ENCODE measurements around the gene SLC39A5. TPM values are rescaled to one million over a fixed set of nuclear protein-coding genes. Genes with fewer than 3 reads are reported as not detected.
"Not testable (repeated sequence)": the region's sequence is repeated elsewhere in the genome, so short reads cannot be mapped to it uniquely, and the experiment has no call there.

Gene SLC39A5
- total RNA-seq, 1 experiment from 2014 or later, result not detected

DNA sequence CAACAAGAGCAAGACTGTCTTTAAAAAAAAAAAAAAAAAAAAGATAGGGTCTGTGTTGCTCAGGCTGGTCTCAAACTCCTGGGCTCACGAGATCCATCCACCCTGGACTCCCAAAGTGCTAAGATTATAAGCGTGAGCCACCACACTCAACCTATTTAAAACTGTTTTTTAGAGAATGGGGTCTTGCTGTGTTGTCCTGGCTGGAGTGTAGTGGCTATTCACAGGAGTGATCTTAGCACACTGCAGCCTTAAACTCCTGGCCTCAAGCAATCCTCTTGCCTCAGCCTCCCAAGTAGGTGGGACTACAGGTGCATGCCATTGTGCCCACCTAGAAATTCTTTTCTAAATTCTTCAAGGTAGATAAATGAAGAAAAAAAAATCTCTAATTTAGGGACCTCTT, 44.4 kb downstream of the SLC39A5 start:
- no peak for DNase-seq (ENCODE audit: low spot score)

DNA sequence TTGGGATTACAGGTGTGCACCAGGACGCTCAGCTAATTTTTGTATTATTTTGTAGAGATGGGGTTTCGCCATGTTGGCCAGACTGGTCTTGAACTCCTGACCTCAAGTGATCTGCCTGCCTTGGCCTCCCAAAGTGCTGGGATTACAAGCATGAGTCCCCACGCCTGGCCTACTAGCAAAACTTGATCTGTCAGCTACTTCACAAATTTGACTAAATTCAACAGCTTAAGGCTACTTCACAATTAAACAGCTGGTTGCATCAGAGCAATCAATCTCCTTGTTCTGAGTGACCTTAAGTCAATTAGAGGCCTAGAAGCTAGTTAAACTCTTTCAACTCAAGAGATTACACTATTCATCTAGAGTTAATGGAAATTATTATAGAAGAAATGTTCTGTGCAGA, 49.1 kb downstream of the SLC39A5 start:
- no peak for DNase-seq (ENCODE audit: low spot score)

DNA sequence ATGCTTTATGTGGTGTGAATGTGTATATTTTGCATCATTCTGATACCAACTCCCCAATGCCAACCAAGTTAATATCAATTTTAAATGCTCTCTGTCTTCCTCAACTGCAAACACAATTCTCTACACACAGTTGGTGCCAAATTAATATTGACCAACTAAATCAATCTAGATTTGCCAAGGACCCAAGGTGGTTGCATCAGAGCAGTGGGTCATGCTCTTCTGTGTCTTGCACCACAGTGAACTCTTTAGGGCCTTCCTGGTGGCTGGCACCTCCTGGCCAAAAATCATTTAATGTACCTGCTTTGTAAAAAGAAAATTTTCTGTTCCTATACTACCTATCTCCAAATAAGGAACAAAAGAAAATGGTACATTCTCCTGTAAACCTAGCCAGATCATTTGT, 51.0 kb downstream of the SLC39A5 start:
- DNase-seq (ENCODE audit: low spot score), result no peak

DNA sequence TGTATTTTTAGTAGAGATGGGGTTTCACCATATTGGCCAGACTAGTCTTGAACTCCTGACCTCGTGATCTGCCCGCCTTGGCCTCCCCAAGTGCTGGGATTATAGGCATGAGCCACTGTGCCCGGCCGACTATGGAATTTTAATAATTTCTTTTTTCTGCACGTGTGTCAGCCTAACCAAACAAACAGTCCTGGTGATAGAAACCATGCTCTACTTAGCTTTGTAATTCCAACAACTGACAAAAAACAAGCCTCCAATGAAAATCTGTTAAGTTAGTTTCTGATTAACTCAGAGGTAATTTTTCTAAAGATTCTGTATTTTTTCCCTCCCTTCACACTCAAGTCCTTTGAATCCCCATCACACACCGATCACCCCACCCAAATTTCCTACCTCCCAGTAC, 52.2 kb downstream of the SLC39A5 start:
- no peak for DNase-seq (ENCODE audit: low spot score)

DNA sequence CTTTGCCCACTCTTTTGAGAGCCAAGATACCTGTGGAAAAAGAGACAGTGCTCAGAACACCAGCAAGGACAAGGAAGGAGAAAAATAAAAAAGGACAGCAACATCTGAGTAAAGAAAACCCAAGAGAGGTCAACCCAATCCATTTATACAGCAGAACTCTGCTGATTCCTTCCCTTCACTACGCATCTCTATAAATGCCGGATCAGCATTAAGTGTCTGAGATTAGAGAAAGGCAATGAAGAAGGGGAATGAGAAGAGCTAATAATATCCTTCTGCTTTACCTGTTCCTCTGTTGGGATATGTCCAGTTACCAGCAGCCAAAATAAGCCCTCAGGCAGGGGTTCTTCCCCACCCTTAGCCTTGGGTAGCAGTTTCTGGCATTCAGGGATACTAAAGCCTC, 52.7 kb downstream of the SLC39A5 start:
- DNase-seq (ENCODE audit: low spot score), result no peak

DNA sequence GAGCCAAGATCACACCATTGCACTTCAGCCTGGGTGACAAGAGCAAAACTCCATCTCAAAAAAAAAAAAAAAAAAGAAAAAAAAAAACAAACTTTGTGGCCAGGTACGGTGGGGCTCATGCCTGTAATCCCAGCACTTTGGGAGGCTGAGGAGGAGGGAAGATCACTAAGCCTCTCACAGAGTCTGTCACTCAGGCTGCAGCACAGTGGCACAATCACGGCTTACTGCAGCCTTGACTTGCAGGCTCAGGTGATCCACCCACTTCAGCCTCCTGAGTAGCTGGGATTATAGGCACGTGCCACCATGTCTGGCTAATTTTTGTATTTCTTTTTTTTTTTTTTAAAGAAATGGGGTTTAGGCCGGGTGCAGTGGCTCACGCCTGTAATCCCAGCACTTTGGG, 54.4 kb downstream of the SLC39A5 start:
- not testable (repeated sequence) for DNase-seq (ENCODE audit: low spot score)

DNA sequence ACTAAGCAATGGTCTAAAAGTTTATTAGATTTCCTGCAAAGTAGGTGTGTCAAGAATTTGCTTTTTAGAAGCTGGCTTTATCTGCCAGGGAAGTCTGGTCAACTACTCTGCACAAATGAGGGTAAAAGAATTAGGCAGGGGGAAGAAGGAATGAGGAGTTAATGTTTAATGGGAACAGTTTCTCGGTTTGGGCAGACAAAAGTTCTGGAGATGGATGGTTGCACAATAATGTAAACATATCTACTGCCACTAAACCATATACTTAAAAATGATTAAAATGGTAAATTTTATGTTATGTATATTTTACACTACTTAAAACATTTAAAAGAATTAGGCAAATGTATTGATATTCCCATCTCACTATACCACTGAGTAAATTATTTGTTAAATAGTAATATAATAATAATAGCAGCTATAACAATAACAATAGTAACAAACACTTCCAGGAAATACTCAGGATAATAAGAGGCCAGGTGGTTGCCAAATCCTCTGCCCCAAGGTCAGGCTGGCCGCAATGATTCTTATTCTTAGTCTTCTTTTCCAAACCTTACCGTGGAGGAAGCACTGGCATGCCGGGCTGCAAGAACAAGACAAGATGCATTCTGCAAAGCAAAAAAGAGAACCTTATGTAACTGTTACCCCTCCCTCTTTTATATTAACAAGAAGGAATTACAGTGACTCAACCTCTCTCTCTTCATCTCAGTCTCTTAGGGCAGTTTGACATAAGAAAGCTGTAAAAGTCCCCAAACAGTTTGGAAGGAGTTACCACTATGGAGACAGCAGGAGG, 56.4 kb downstream of the SLC39A5 start:
- no peak for DNase-seq (ENCODE audit: low spot score)

Other genes with a start within 250 kb of the SLC39A5 start
- gene SUOX, start 232.8 kb upstream of the SLC39A5 start, total RNA-seq (2014; rRNA removed; shearing (Covaris generic)), result 8.9 and 14.4 TPM in 2 replicates
- gene IKZF4, start 209.0 kb upstream of the SLC39A5 start, total RNA-seq (2014; rRNA removed; shearing (Covaris generic)), result 1.4 and 2.4 TPM in 2 replicates
- gene RPS26, start 188.1 kb upstream of the SLC39A5 start, total RNA-seq (2014; rRNA removed; shearing (Covaris generic)), result 358 and 1,165 TPM in 2 replicates
- gene ERBB3, start 149.9 kb upstream of the SLC39A5 start, total RNA-seq (2014; rRNA removed; shearing (Covaris generic)), result 0.64 and 2.4 TPM in 2 replicates
- 246 and 349 TPM in 2 replicates for gene PA2G4, start 125.5 kb upstream of the SLC39A5 start, total RNA-seq (2014; rRNA removed; shearing (Covaris generic))
- 1,898 and 3,438 TPM in 2 replicates for gene RPL41, start 113.4 kb upstream of the SLC39A5 start, total RNA-seq (2014; rRNA removed; shearing (Covaris generic))
- 1.8 and 2.9 TPM in 2 replicates for gene ZC3H10, start 111.8 kb upstream of the SLC39A5 start, total RNA-seq (2014; rRNA removed; shearing (Covaris generic))
- gene ESYT1, start 101.8 kb upstream of the SLC39A5 start, total RNA-seq (2014; rRNA removed; shearing (Covaris generic)), result 119 and 164 TPM in 2 replicates
- 76.0 and 139 TPM in 2 replicates for gene MYL6B, start 77.5 kb upstream of the SLC39A5 start, total RNA-seq (2014; rRNA removed; shearing (Covaris generic))
- gene MYL6, start 71.7 kb upstream of the SLC39A5 start, total RNA-seq (2014; rRNA removed; shearing (Covaris generic)), result 2,063 and 2,222 TPM in 2 replicates
- gene SMARCC2, start 40.6 kb upstream of the SLC39A5 start, total RNA-seq (2014; rRNA removed; shearing (Covaris generic)), result 27.4 and 27.9 TPM in 2 replicates
- 51.8 and 52.9 TPM in 2 replicates for gene RNF41, start 8.1 kb upstream of the SLC39A5 start, total RNA-seq (2014; rRNA removed; shearing (Covaris generic))
- gene NABP2, start 5.7 kb upstream of the SLC39A5 start, total RNA-seq (2014; rRNA removed; shearing (Covaris generic)), result 60.9 and 65.0 TPM in 2 replicates
- 33.4 and 34.0 TPM in 2 replicates for gene ANKRD52, start 28.3 kb downstream of the SLC39A5 start, total RNA-seq (2014; rRNA removed; shearing (Covaris generic))
- gene COQ10A, start 36.9 kb downstream of the SLC39A5 start, total RNA-seq (2014; rRNA removed; shearing (Covaris generic)), result 21.5 and 34.6 TPM in 2 replicates
- 135 and 142 TPM in 2 replicates for gene CS, start 70.3 kb downstream of the SLC39A5 start, total RNA-seq (2014; rRNA removed; shearing (Covaris generic))
- 109 and 126 TPM in 2 replicates for gene CNPY2, start 85.9 kb downstream of the SLC39A5 start, total RNA-seq (2014; rRNA removed; shearing (Covaris generic))
- gene PAN2, start 103.9 kb downstream of the SLC39A5 start, total RNA-seq (2014; rRNA removed; shearing (Covaris generic)), result 15.6 and 22.0 TPM in 2 replicates
- 1.8 TPM in 1 of 2 replicates, not detected in the other for gene IL23A, start 108.8 kb downstream of the SLC39A5 start, total RNA-seq (2014; rRNA removed; shearing (Covaris generic))
- gene STAT2, start 130.1 kb downstream of the SLC39A5 start, total RNA-seq (2014; rRNA removed; shearing (Covaris generic)), result 66.6 and 68.2 TPM in 2 replicates
- not detected in 2 replicates for gene APOF, start 132.8 kb downstream of the SLC39A5 start, total RNA-seq (2014; rRNA removed; shearing (Covaris generic))
- gene TIMELESS, start 219.4 kb downstream of the SLC39A5 start, total RNA-seq (2014; rRNA removed; shearing (Covaris generic)), result 13.8 and 18.3 TPM in 2 replicates
- gene MIP, start 224.6 kb downstream of the SLC39A5 start, total RNA-seq (2014; rRNA removed; shearing (Covaris generic)), result not detected in 2 replicates
- gene SPRYD4, start 238.5 kb downstream of the SLC39A5 start, total RNA-seq (2014; rRNA removed; shearing (Covaris generic)), result 1.5 and 2.2 TPM in 2 replicates